HCT116 (cell line): Measurements from ENCODE around the gene UBE2N. TPM values are rescaled to one million over a fixed set of nuclear protein-coding genes. Genes with fewer than 3 reads are reported as not detected.
A peak's percentile ranks its signal among the peaks of the same experiment; 100 is the strongest.

Experiments
- ATAC-seq: fragments of 200-7000 bp; cut with Tn5 transposase; 2 replicates; pipeline ENCODE4 v1.9.1; 2020; ENCODE audit warnings: mild to moderate bottlenecking, moderate library complexity
- BruUV-seq: library from RNA; stranded (reverse); fragments of 400-500 nt; replicated peaks from 2 replicates; lab custom pipeline; 2021; lab: Mats Ljungman, UMichigan
- CTCF ChIA-PET: fragments of 300-600 bp; sonication (Branson Sonifier 250); formaldehyde crosslinking; loops from one replicate; lab custom pipeline; 2021; ENCODE audit warnings: antibody characterized with exemption; lab: Charles Lee
- POLR2A ChIA-PET: fragments of 300-600, 350-600 bp; sonication (Branson Sonifier 250); formaldehyde crosslinking; loops from one replicate; lab custom pipeline; 2021; ENCODE audit warnings: antibody characterized with exemption; lab: Charles Lee
- RAD21 ChIA-PET, 2 experiments: fragments of 300-600 bp; sonication (Branson Sonifier 250); formaldehyde crosslinking; loops; one replicate each; lab custom pipeline; 2023; ENCODE audit warnings: low total read pairs in 2 of 2; ENCODE audit not compliant: uncharacterized antibody in 2 of 2, unreplicated experiment in 2 of 2, low non-redundant PET in 1 of 2; lab: Charles Lee
- DNase-seq: peaks from one replicate; pipeline ENCODE4 v3.0.0-alpha.2; 2010; ENCODE audit warnings: low read depth, low spot score
- H2AFZ ChIP-seq: fragments of 200-600 bp; shearing (Covaris generic), sonication (generic); 2 replicates; pipeline ENCODE4 v1.6.1; 2017; ENCODE audit warnings: low read depth, mixed run types, mixed read lengths, antibody characterized with exemption, low read length; ENCODE audit not compliant: poor library complexity, severe bottlenecking
- H3K27ac ChIP-seq: 2 replicates; pipeline ENCODE4 v1.5.1; 2012; ENCODE audit warnings: low read depth, low read length
- H3K27me3 ChIP-seq: fragments of 200-600 bp; sonication (generic); 2 replicates; pipeline ENCODE4 v1.6.1; 2016; ENCODE audit warnings: mixed run types, low read length, mixed read lengths; ENCODE audit not compliant: insufficient read depth
- H3K36me3 ChIP-seq, 2 experiments: fragments of 200-500 bp in 1 of 2; fragments of 200-600 bp in 1 of 2; sonication (Bioruptor generic) in 1 of 2; sonication (generic) in 1 of 2; 2 replicates each; pipeline versions ENCODE4 v1.5.1 to v1.6.1; 2014 to 2016; ENCODE audit warnings: low read length in 2 of 2, inconsistent platforms in 1 of 2, mixed read lengths in 1 of 2, mixed run types in 1 of 2; ENCODE audit not compliant: insufficient read depth in 2 of 2, control insufficient read depth in 1 of 2
- H3K4me1 ChIP-seq, 2 experiments: fragments of 200-600 bp in 1 of 2; sonication (generic) in 1 of 2; 2 replicates each; pipeline versions ENCODE4 v1.5.1 to v1.6.1; 2012 to 2017; ENCODE audit warnings: low read length in 2 of 2, inconsistent platforms in 1 of 2, mild to moderate bottlenecking in 1 of 2, mixed read lengths in 1 of 2, mixed run types in 1 of 2, moderate library complexity in 1 of 2; ENCODE audit not compliant: insufficient read depth in 2 of 2, control insufficient read depth in 1 of 2
- H3K4me2 ChIP-seq: fragments of 200-600 bp; sonication (generic); 2 replicates; pipeline ENCODE4 v1.6.1; 2017; ENCODE audit warnings: mixed run types, low read length, mixed read lengths
- H3K4me3 ChIP-seq, 2 experiments: fragments of 200-600 bp in 1 of 2; sonication (generic) in 1 of 2; replicated peaks in 1 of 2; 2 replicates each; pipeline ENCODE4 v1.5.1; 2011 to 2016; ENCODE audit warnings: low read length in 2 of 2, control low read depth in 1 of 2, low read depth in 1 of 2, mild to moderate bottlenecking in 1 of 2, mixed read lengths in 1 of 2, mixed run types in 1 of 2
- H3K79me2 ChIP-seq: fragments of 200-600 bp; sonication (generic); 2 replicates; pipeline ENCODE4 v1.6.1; 2017; ENCODE audit warnings: mild to moderate bottlenecking, mixed run types, low read length, moderate library complexity, mixed read lengths; ENCODE audit not compliant: insufficient read depth
- H3K9ac ChIP-seq: fragments of 200-600 bp; sonication (generic); 2 replicates; pipeline ENCODE4 v1.6.1; 2016; ENCODE audit warnings: low read length, mixed read lengths
- H3K9me2 ChIP-seq: fragments of 200-600 bp; sonication (generic), shearing (Covaris generic); 2 replicates; pipeline ENCODE4 v1.6.1; 2017; ENCODE audit warnings: mixed run types, mild to moderate bottlenecking, moderate library complexity; ENCODE audit not compliant: insufficient read depth
- H3K9me3 ChIP-seq, 2 experiments: fragments of 200-500 bp in 1 of 2; fragments of 200-600 bp in 1 of 2; sonication (Bioruptor generic) in 1 of 2; sonication (generic) in 1 of 2; 2 replicates each; pipeline ENCODE4 v1.6.1; 2014 to 2017; ENCODE audit warnings: low read length in 2 of 2, mixed read lengths in 2 of 2, inconsistent platforms in 1 of 2, low read depth in 1 of 2, mild to moderate bottlenecking in 1 of 2, mixed run types in 1 of 2, moderate library complexity in 1 of 2; ENCODE audit not compliant: control insufficient read depth in 1 of 2, insufficient read depth in 1 of 2
- H4K20me1 ChIP-seq: fragments of 200-600 bp; sonication (generic), shearing (Covaris generic); 2 replicates; pipeline ENCODE4 v1.6.1; 2017; ENCODE audit warnings: mixed run types, mild to moderate bottlenecking, moderate library complexity; ENCODE audit not compliant: insufficient read depth
- ATF3 ChIP-seq: IDR thresholded peaks from 2 replicates; pipeline ENCODE4 v1.6.1; 2012
- CBX3 ChIP-seq: IDR thresholded peaks from 2 replicates; pipeline ENCODE4 v1.6.1; 2012; ENCODE audit warnings: low read depth
- CEBPB ChIP-seq: IDR thresholded peaks from 2 replicates; pipeline ENCODE4 v1.6.1; 2012; ENCODE audit warnings: low read depth
- CTCF ChIP-seq, 3 experiments: fragments of 200-600 bp in 1 of 3; sonication (generic) in 1 of 3; IDR thresholded peaks in 2 of 3; conservative IDR thresholded peaks in 1 of 3; 2 replicates each; pipeline ENCODE4 v1.5.1; 2012 to 2017; ENCODE audit warnings: low read depth in 2 of 3, low read length in 2 of 3, antibody characterized with exemption in 1 of 3, borderline replicate concordance in 1 of 3, control low read depth in 1 of 3, mild to moderate bottlenecking in 1 of 3, mixed read lengths in 1 of 3, mixed run types in 1 of 3, moderate library complexity in 1 of 3; ENCODE audit not compliant: insufficient read depth in 1 of 3
- EGR1 ChIP-seq: IDR thresholded peaks from 2 replicates; pipeline ENCODE4 v1.6.1; 2012; ENCODE audit warnings: low read depth
- ELF1 ChIP-seq: IDR thresholded peaks from 2 replicates; pipeline ENCODE4 v1.6.1; 2012; ENCODE audit warnings: low read depth, borderline replicate concordance
- JUND ChIP-seq: IDR thresholded peaks from 2 replicates; pipeline ENCODE4 v1.6.1; 2012
- POLR2A ChIP-seq: IDR thresholded peaks from 2 replicates; pipeline ENCODE4 v1.7.0; 2011; ENCODE audit warnings: borderline replicate concordance; ENCODE audit not compliant: insufficient read depth, insufficient read length; ENCODE audit errors: extremely low read depth
- POLR2AphosphoS5 ChIP-seq: IDR thresholded peaks from 2 replicates; pipeline ENCODE4 v1.6.1; 2011; ENCODE audit warnings: mild to moderate bottlenecking, low read depth, low read length, moderate library complexity
- RAD21 ChIP-seq: IDR thresholded peaks from 2 replicates; pipeline ENCODE4 v1.6.1; 2012; ENCODE audit warnings: low read depth, mild to moderate bottlenecking
- REST ChIP-seq: IDR thresholded peaks from 2 replicates; pipeline ENCODE4 v1.6.1; 2012; ENCODE audit warnings: low read depth
- SIN3A ChIP-seq: IDR thresholded peaks from 2 replicates; pipeline ENCODE4 v1.6.1; 2012; ENCODE audit warnings: low read depth
- TCF7L2 ChIP-seq: IDR thresholded peaks from 2 replicates; pipeline ENCODE4 v1.7.0; 2011; ENCODE audit warnings: borderline replicate concordance, inconsistent platforms; ENCODE audit not compliant: insufficient read depth, insufficient read length; ENCODE audit errors: extremely low read depth
- ZNF274 ChIP-seq: fragments of 200-500 bp; sonication (Bioruptor generic); IDR thresholded peaks from 2 replicates; pipeline ENCODE4 v1.6.1; 2014; ENCODE audit warnings: mild to moderate bottlenecking, low read depth, low read length, inconsistent platforms
- intact Hi-C: fragments of 100-400 bp; cut with micrococcal nuclease; formaldehyde crosslinking; loops from 2 replicates; pipeline ENCODE4 v1.10.0; 2022
- total RNA-seq: library from RNA; stranded (reverse); gene quantifications from one replicate; pipeline ENCODE4 v1.2.1, GENCODE V29; 2021; ENCODE audit not compliant: unreplicated experiment

UBE2N gene
- total RNA-seq, 1 experiment from 2014 or later: 140 TPM

- no peak for DNase-seq
- Histone ChIP-seq H3K79me2 (peaks cover 68% of the 10 kb centered on the region), H3K9ac (peak overlapping the region; percentile 32; the same call in 1 of the 2 replicates), H4K20me1 (peaks cover 3% of the 10 kb centered on the region; the same call in 1 of the 2 replicates), H3K9me2 (no peaks in the 10 kb centered on the region), H3K9me3 (no peaks in the 10 kb centered on the region), H2AFZ (no peak overlapping the region), H3K4me2 (peak overlapping the region; percentile 78), H3K27ac (no peak overlapping the region), H3K36me3 (no peaks in the 10 kb centered on the region), H3K4me1 (peaks cover 17 to 32% of the 10 kb centered on the region in 2 experiments), H3K27me3 (no peaks in the 10 kb centered on the region), H3K4me3 (peak overlapping the region; percentile 86 to 88; a peak in 3 of 4 replicates)
- no peak for ATAC-seq
- ChIA-PET CTCF (interaction anchor here (1.2 kb wide), 1 partner anchor 393 kb away, joined by 12 read pairs; no protein-coding TSS in a partner anchor), POLR2A (no interaction called here), RAD21 (no interaction called here)
- TF ChIP-seq CBX3 (no peak), EGR1 (no peak), POLR2A (no peak), ZNF274 (no peak)
- no TSS peak for BruUV-seq
- intact Hi-C loops: loop anchor here (5.0 kb wide), 3 partner anchors 283 to 393 kb away; no protein-coding TSS in a partner anchor
Measured at GRCh38 chr12:93379981-93380361, 61.8 kb downstream of the UBE2N start.

- ATAC-seq (no peak), DNase-seq (no peak)
- peaks cover 3% of the 10 kb centered on the region; the same call in 1 of the 2 replicates for H4K20me1 ChIP-seq
- BruUV-seq: TSS peak; percentile 64
- peak overlapping the region; percentile 78 for H3K4me2 ChIP-seq
- no peaks in the 10 kb centered on the region for H3K27me3 ChIP-seq
- RAD21 ChIA-PET: no interaction called here
- POLR2A ChIA-PET: no interaction called here
- H3K79me2 ChIP-seq: peaks cover 63% of the 10 kb centered on the region
- H3K9me3 ChIP-seq: no peaks in the 10 kb centered on the region
- CTCF ChIA-PET: interaction anchor here (0.6 kb wide), 1 partner anchor 295 kb away, joined by 3 read pairs; no protein-coding TSS in a partner anchor
- no peaks in the 10 kb centered on the region for H3K9me2 ChIP-seq
- peak overlapping the region; percentile 86 to 88 for H3K4me3 ChIP-seq
- no peaks in the 10 kb centered on the region for H3K36me3 ChIP-seq
- H3K4me1 ChIP-seq: peaks cover 17 to 32% of the 10 kb centered on the region in 2 experiments
- peak overlapping the region; percentile 92 for H3K9ac ChIP-seq
- intact Hi-C loops: loop anchor here (5.0 kb wide), 1 partner anchor 282 kb away; no protein-coding TSS in a partner anchor
- H2AFZ ChIP-seq: no peak overlapping the region
- no peak overlapping the region for H3K27ac ChIP-seq
- TF ChIP-seq RAD21 (no peak), EGR1 (no peak), REST (no peak), POLR2A (no peak), SIN3A (no peak), TCF7L2 (no peak), JUND (no peak), ATF3 (no peak), ELF1 (no peak), POLR2AphosphoS5 (no peak), CTCF (IDR thresholded peaks at IDR 0.05 in 2 of 3, conservative IDR thresholded peaks at IDR 0.05 in 1 of 3; ENCODE audit: borderline replicate concordance in 1 of 3, insufficient read depth in 1 of 3, low read depth in 2 of 3, low read length in 2 of 3) (no peak), ZNF274 (no peak), CEBPB (no peak)
Measured at GRCh38 chr12:93379326-93379980, 62.3 kb downstream of the UBE2N start.
